Activated CD4-positive, alpha-beta T cell treated with anti-CD3 and anti-CD28 coated beads, Interleukin-2, amount 10 ng/mL, durations not matched to agents 24 days and 14 days (primary cell): ENCODE results near the gene HIF1A. TPM values are rescaled to one million over a fixed set of nuclear protein-coding genes. Genes with fewer than 3 reads are reported as not detected.
"Not testable (repeated sequence)": the region's sequence is repeated elsewhere in the genome, so short reads cannot be mapped to it uniquely, and the experiment has no call there.

Experiments
- DNase-seq: peaks from one replicate; pipeline ENCODE4 v3.0.0; 2022
- H3K27ac Mint-ChIP-seq: one replicate; pipeline ENCODE4 v1.8.0; 2022; ENCODE audit warnings: mild to moderate bottlenecking, mixed read lengths
- H3K27me3 Mint-ChIP-seq: one replicate; pipeline ENCODE4 v1.8.0; 2022; ENCODE audit warnings: mixed read lengths
- H3K36me3 Mint-ChIP-seq: one replicate; pipeline ENCODE4 v1.8.0; 2022; ENCODE audit warnings: low read depth, mild to moderate bottlenecking, mixed read lengths
- H3K4me1 Mint-ChIP-seq: one replicate; pipeline ENCODE4 v1.8.0; 2021; ENCODE audit warnings: mixed read lengths
- H3K4me3 Mint-ChIP-seq: one replicate; pipeline ENCODE4 v1.8.0; 2022; ENCODE audit warnings: mild to moderate bottlenecking, moderate library complexity, mixed read lengths
- H3K9me3 Mint-ChIP-seq: one replicate; pipeline ENCODE4 v1.8.0; 2021; ENCODE audit warnings: mixed read lengths
- intact Hi-C: fragments of 100-400 bp; cut with micrococcal nuclease; formaldehyde crosslinking; loops from one replicate; pipeline ENCODE4 v1.15.1; 2023
- total RNA-seq: library from RNA; stranded (reverse); gene quantifications from 2 replicates; pipeline ENCODE4 v1.2.3, GENCODE V29; 2022

HIF1A gene
- total RNA-seq, 1 donor from 2014 or later, result 181 TPM

DNA sequence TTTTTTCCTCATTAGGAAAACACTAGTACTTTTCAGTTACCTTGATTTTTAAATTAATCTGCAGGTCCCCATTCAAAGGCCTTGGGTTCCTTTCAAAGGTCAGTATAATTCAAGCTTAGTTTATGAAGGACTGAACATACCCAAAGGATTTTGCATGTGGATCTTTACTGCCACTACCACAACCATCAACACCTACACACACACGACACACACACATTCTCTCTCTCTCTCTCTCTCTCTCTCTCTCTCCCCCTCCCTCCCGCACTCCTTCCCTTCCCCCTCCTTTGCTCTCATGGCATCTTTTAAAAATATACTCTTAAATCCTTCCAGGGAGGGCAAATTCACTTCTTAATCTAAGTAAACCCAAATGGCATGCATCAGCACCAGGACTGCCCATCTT is 28.8 kb downstream of the HIF1A start:
- Mint-ChIP-seq H3K4me1 (peaks cover 66% of the 10 kb centered on the region), H3K27ac (peak overlapping the region; percentile 67), H3K9me3 (peaks cover 4% of the 10 kb centered on the region), H3K4me3 (no peak overlapping the region), H3K27me3 (no peaks in the 10 kb centered on the region), H3K36me3 (peaks cover 68% of the 10 kb centered on the region)
- no peak for DNase-seq
- intact Hi-C loops, result no loop called here

DNA sequence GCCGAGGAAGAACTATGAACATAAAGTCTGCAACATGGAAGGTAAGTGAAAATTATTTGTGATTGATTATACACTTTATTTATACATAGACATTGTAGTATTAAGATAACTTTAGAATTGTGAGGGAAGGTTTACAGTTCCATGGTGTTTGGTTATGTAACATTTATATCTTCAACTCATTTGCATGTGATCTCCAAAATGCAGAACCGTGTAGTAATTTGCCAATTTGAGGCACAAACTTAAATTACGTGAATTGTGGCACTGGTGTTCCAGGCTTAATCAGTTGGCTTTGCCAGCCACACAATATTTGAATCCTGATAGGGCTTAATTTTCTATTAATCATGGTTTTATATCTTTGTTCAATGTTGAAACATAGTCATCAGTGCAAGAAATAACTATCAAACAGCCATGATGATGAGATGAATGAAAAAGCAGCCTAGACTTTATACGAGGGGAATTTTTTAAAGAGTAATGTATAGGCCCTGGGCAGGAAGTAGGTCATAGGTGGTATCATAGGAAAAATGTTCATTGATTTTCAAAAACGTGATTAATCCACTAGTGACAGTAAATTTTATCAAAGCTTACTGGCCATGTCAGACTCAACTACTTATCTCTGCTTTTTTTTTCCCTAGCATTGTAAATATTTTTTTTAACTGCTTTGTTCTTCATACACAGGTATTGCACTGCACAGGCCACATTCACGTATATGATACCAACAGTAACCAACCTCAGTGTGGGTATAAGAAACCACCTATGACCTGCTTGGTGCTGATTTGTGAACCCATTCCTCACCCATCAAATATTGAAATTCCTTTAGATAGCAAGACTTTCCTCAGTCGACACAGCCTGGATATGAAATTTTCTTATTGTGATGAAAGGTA is 31.7 kb downstream of the HIF1A start:
- intact Hi-C loops, result no loop called here
- H3K27ac Mint-ChIP-seq, result peak overlapping the region; percentile 76
- DNase-seq, result no peak
- H3K4me3 Mint-ChIP-seq, result no peak overlapping the region
- H3K4me1 Mint-ChIP-seq, result peaks cover 67% of the 10 kb centered on the region
- H3K36me3 Mint-ChIP-seq, result peaks cover 74% of the 10 kb centered on the region
- H3K27me3 Mint-ChIP-seq, result no peaks in the 10 kb centered on the region
- H3K9me3 Mint-ChIP-seq, result peaks cover 4% of the 10 kb centered on the region

GRCh38 chr14:61730756-61731373 is 35.6 kb downstream of the HIF1A start:
- DNase-seq, result no peak
- peaks cover 56% of the 10 kb centered on the region for H3K4me1 Mint-ChIP-seq
- H3K4me3 Mint-ChIP-seq, result no peak overlapping the region
- intact Hi-C loops, result loop anchor here (2.0 to 5.0 kb wide), 4 partner anchors 32 to 270 kb away; no protein-coding TSS in a partner anchor
- H3K27me3 Mint-ChIP-seq, result no peaks in the 10 kb centered on the region
- H3K36me3 Mint-ChIP-seq, result peaks cover 77% of the 10 kb centered on the region
- H3K27ac Mint-ChIP-seq, result peak overlapping the region; percentile 9
- no peaks in the 10 kb centered on the region for H3K9me3 Mint-ChIP-seq

- intact Hi-C loops, result loop anchor here (5.0 kb wide), 1 partner anchor 207 kb away; no protein-coding TSS in a partner anchor
- H3K4me3 Mint-ChIP-seq, result no peak overlapping the region
Observed at GRCh38 chr14:61733972-61734371, 38.7 kb downstream of the HIF1A start.

GRCh38 chr14:61736751-61737150 is 41.4 kb downstream of the HIF1A start:
- H3K4me3 Mint-ChIP-seq, result no peak overlapping the region
- DNase-seq, result no peak
- intact Hi-C loops, result no loop called here
- no peaks in the 10 kb centered on the region for H3K27me3 Mint-ChIP-seq
- H3K36me3 Mint-ChIP-seq, result peaks cover 69% of the 10 kb centered on the region
- H3K27ac Mint-ChIP-seq, result peak overlapping the region; percentile 78
- peaks cover 31% of the 10 kb centered on the region for H3K4me1 Mint-ChIP-seq
- no peaks in the 10 kb centered on the region for H3K9me3 Mint-ChIP-seq

More at GRCh38 chr14:61733972-61734371, 38.7 kb downstream of the HIF1A start:
- Mint-ChIP-seq H3K27ac (no peak overlapping the region), H3K36me3 (peaks cover 73% of the 10 kb centered on the region), H3K27me3 (no peaks in the 10 kb centered on the region), H3K9me3 (no peaks in the 10 kb centered on the region), H3K4me1 (peaks cover 41% of the 10 kb centered on the region)
- no peak for DNase-seq

- no peak for DNase-seq
- peak overlapping the region; percentile 65 for H3K27ac Mint-ChIP-seq
- H3K36me3 Mint-ChIP-seq, result peaks cover 67% of the 10 kb centered on the region
- H3K4me1 Mint-ChIP-seq, result peaks cover 33% of the 10 kb centered on the region
- no peak overlapping the region for H3K4me3 Mint-ChIP-seq
- no peaks in the 10 kb centered on the region for H3K27me3 Mint-ChIP-seq
- intact Hi-C loops, result no loop called here
- H3K9me3 Mint-ChIP-seq, result no peaks in the 10 kb centered on the region
Observed at GRCh38 chr14:61737915-61738314, 42.6 kb downstream of the HIF1A start.

GRCh38 chr14:61739133-61739532 is 43.8 kb downstream of the HIF1A start:
- Mint-ChIP-seq H3K4me3 (no peak overlapping the region), H3K4me1 (peaks cover 33% of the 10 kb centered on the region)

GRCh38 chr14:61742371-61742770 is 47.1 kb downstream of the HIF1A start:
- Mint-ChIP-seq H3K9me3 (no peaks in the 10 kb centered on the region), H3K4me3 (no peak overlapping the region), H3K27ac (no peak overlapping the region), H3K27me3 (no peaks in the 10 kb centered on the region), H3K4me1 (peaks cover 39% of the 10 kb centered on the region), H3K36me3 (peaks cover 65% of the 10 kb centered on the region)
- no peak for DNase-seq
- intact Hi-C loops, result no loop called here

More at GRCh38 chr14:61739133-61739532, 43.8 kb downstream of the HIF1A start:
- DNase-seq, result no peak
- Mint-ChIP-seq H3K36me3 (peaks cover 67% of the 10 kb centered on the region), H3K27me3 (no peaks in the 10 kb centered on the region), H3K9me3 (no peaks in the 10 kb centered on the region), H3K27ac (no peak overlapping the region)
- intact Hi-C loops, result no loop called here

DNA sequence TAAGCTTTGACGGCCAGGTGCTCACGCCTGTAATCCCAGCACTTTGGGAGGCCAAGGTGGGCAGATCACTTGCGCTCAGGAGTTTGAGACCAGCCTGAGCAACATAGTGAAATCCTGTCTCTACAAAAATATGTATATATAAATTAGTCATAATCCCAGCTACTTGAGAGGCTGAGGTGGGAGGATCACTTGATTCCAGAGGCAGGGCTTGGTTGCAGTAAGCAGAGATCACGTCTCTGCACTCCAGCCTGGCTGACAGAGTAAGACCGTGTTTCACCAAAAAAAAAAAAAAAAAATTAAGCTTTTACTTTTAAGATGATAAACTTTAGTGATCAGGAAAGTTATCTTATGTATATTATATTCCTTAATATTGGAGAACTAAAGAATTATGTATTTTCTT is 48.9 kb downstream of the HIF1A start:
- Mint-ChIP-seq H3K4me1 (peaks cover 45% of the 10 kb centered on the region), H3K27ac (no peak overlapping the region)

GRCh38 chr14:61746346-61746745 is 51.0 kb downstream of the HIF1A start:
- DNase-seq, H3K9me3 Mint-ChIP-seq, H3K27me3 Mint-ChIP-seq: not testable (repeated sequence)
- Mint-ChIP-seq H3K36me3 (peaks cover 61% of the 10 kb centered on the region), H3K27ac (peak overlapping the region; percentile 45), H3K4me3 (peak overlapping the region; percentile 56), H3K4me1 (peaks cover 46% of the 10 kb centered on the region)
- intact Hi-C loops, result loop anchor here (2.0 to 5.0 kb wide), 2 partner anchors 16 to 91 kb away; partner anchors contain the start of gene SNAPC1

More for the DNA sequence above, 48.9 kb downstream of the HIF1A start:
- no peaks in the 10 kb centered on the region for H3K9me3 Mint-ChIP-seq
- H3K4me3 Mint-ChIP-seq, result no peak overlapping the region
- DNase-seq, result no peak
- no peaks in the 10 kb centered on the region for H3K27me3 Mint-ChIP-seq
- H3K36me3 Mint-ChIP-seq, result peaks cover 62% of the 10 kb centered on the region
- intact Hi-C loops, result no loop called here

GRCh38 chr14:61746881-61747280 is 51.6 kb downstream of the HIF1A start:
- no peaks in the 10 kb centered on the region for H3K27me3 Mint-ChIP-seq
- no peak for DNase-seq
- intact Hi-C loops, result loop anchor here (2.0 to 5.0 kb wide), 2 partner anchors 16 to 90 kb away; partner anchors contain the start of gene SNAPC1
- peak overlapping the region; percentile 59 for H3K27ac Mint-ChIP-seq
- peaks cover 61% of the 10 kb centered on the region for H3K36me3 Mint-ChIP-seq
- H3K4me3 Mint-ChIP-seq, result peak overlapping the region; percentile 56
- no peaks in the 10 kb centered on the region for H3K9me3 Mint-ChIP-seq
- H3K4me1 Mint-ChIP-seq, result peaks cover 49% of the 10 kb centered on the region

GRCh38 chr14:61747342-61747741 is 52.0 kb downstream of the HIF1A start:
- H3K4me1 Mint-ChIP-seq, result peaks cover 50% of the 10 kb centered on the region
- peaks cover 61% of the 10 kb centered on the region for H3K36me3 Mint-ChIP-seq
- no peak overlapping the region for H3K27ac Mint-ChIP-seq
- intact Hi-C loops, result loop anchor here (2.0 to 5.0 kb wide), 2 partner anchors 15 to 90 kb away; partner anchors contain the start of gene SNAPC1
- no peak for DNase-seq
- no peaks in the 10 kb centered on the region for H3K9me3 Mint-ChIP-seq
- no peaks in the 10 kb centered on the region for H3K27me3 Mint-ChIP-seq
- H3K4me3 Mint-ChIP-seq, result peak overlapping the region; percentile 56

DNA sequence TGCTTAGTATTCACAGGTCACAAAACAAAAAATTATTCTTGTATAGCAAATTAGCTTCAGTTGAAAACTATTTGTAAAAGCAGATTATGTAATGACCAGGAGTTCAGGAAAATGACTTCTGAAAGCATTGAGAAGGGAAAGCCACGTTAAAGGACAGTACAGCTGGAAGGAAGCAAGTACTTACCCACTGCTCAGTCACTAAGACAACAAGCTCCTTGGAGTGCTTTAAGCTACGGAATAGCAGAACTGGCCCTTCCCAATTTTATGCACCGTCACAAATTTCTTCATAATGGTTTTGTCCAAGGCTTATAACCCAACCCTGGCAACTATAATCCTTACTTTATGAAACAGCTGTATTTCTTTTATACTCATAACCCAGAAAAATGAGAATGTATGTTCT is 54.0 kb downstream of the HIF1A start:
- peaks cover 56% of the 10 kb centered on the region for H3K4me1 Mint-ChIP-seq
- peaks cover 60% of the 10 kb centered on the region for H3K36me3 Mint-ChIP-seq
- no peak overlapping the region for H3K27ac Mint-ChIP-seq
- H3K9me3 Mint-ChIP-seq, result no peaks in the 10 kb centered on the region
- no peak for DNase-seq
- peak overlapping the region; percentile 98 for H3K4me3 Mint-ChIP-seq
- intact Hi-C loops, result loop anchor here (5.0 kb wide), 1 partner anchor 88 kb away; no protein-coding TSS in a partner anchor
- H3K27me3 Mint-ChIP-seq, result no peaks in the 10 kb centered on the region

DNA sequence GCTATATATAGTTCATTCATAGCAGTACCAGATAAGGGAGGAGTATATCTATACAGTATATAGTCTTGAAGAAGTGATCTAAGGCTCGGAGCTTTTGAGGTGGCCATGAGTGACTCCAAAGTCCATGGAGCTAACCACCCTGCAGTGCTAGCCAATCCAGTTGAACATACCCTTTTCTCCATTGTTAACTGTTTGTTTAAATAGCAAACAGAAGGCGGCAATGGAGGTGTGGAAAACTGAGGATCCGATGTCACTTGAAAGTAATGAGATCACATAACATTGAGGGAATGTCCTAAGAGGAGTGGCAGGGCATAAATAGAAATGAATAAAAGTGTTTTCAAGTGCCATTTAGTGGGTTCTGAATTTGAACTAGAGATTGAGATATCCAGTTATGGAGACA is 54.6 kb downstream of the HIF1A start:
- intact Hi-C loops, result loop anchor here (2.0 to 5.0 kb wide), 4 partner anchors 53 to 418 kb away; no protein-coding TSS in a partner anchor
- Mint-ChIP-seq H3K27me3 (no peaks in the 10 kb centered on the region), H3K4me1 (peaks cover 56% of the 10 kb centered on the region), H3K27ac (peak overlapping the region; percentile 94), H3K36me3 (peaks cover 58% of the 10 kb centered on the region), H3K4me3 (peak overlapping the region; percentile 98), H3K9me3 (no peaks in the 10 kb centered on the region)
- DNase-seq, result no peak
